Uterus (tissue), 4 donors: Measurements from ENCODE around the gene ESPN. TPM values are rescaled to one million over a fixed set of nuclear protein-coding genes. Genes with fewer than 3 reads are reported as not detected.

Experiments used
- DNase-seq, 2 donors: peaks; one replicate each; pipeline ENCODE4 v3.0.0-alpha.2; 2019 to 2020
- H3K27ac ChIP-seq, 2 donors: fragments of 200-600 bp; sonication (generic); 1 replicate in 1 of 2; 2 replicates in 1 of 2; pipeline ENCODE4 v1.5.1; 2016 to 2018
- H3K27me3 ChIP-seq, 2 donors: fragments of 200-600 bp; sonication (generic); one replicate each; pipeline ENCODE4 v1.5.1; 2018 to 2019; ENCODE audit warnings: control low read depth in 1 of 2
- H3K36me3 ChIP-seq, 2 donors: fragments of 200-600 bp; sonication (generic); one replicate each; pipeline ENCODE4 v1.5.1; 2019; ENCODE audit warnings: control low read depth in 1 of 2
- H3K4me1 ChIP-seq, 2 donors: fragments of 200-600 bp; sonication (generic); one replicate each; pipeline ENCODE4 v1.5.1; 2018 to 2019; ENCODE audit warnings: control low read depth in 1 of 2
- H3K4me3 ChIP-seq, 2 donors: fragments of 200-600 bp; sonication (generic); 1 replicate in 1 of 2; 2 replicates in 1 of 2; pipeline ENCODE4 v1.5.1; 2018 to 2019; ENCODE audit warnings: mild to moderate bottlenecking in 1 of 2
- H3K9me3 ChIP-seq, 2 donors: fragments of 200-600 bp; sonication (generic); one replicate each; pipeline ENCODE4 v1.5.1; 2019; ENCODE audit warnings: control low read depth in 1 of 2
- POLR2A ChIP-seq, 2 donors: fragments of 450-650 bp; IDR thresholded peaks; one replicate each; pipeline ENCODE4 v1.6.1; 2016; ENCODE audit warnings: antibody characterized with exemption in 2 of 2, mild to moderate bottlenecking in 1 of 2, moderate library complexity in 1 of 2
- intact Hi-C: fragments of 100-400 bp; cut with DNase I; formaldehyde crosslinking; loops from one replicate; pipeline ENCODE4 v1.15.1; 2023; ENCODE audit warnings: low total_unique reads
- total RNA-seq, 4 donors: library from RNA; depleted of rRNA in 3 of 4; stranded (reverse); fragments of >200 nt in 3 of 4; gene quantifications; one replicate each; pipeline versions ENCODE4 v1.1.0 to v1.2.4, GENCODE V29; 2014 to 2023
- TF ChIP-seq, protein P1 (sequence below), 4 experiments: fragments of 200-600 bp in 2 of 4; fragments of 450-650 bp in 2 of 4; sonication (generic) in 2 of 4; IDR thresholded peaks; one replicate each; pipeline ENCODE4 v1.5.1; 2016 to 2019; ENCODE audit warnings: antibody characterized with exemption in 4 of 4, mild to moderate bottlenecking in 2 of 4, moderate library complexity in 1 of 4
- donor health status: DM: yes; HTN: yes; CAD: no.

ESPN gene
- total RNA-seq, 4 donors from 2014 or later: 0.58 to 2.5 TPM; not detected in 2

DNA sequence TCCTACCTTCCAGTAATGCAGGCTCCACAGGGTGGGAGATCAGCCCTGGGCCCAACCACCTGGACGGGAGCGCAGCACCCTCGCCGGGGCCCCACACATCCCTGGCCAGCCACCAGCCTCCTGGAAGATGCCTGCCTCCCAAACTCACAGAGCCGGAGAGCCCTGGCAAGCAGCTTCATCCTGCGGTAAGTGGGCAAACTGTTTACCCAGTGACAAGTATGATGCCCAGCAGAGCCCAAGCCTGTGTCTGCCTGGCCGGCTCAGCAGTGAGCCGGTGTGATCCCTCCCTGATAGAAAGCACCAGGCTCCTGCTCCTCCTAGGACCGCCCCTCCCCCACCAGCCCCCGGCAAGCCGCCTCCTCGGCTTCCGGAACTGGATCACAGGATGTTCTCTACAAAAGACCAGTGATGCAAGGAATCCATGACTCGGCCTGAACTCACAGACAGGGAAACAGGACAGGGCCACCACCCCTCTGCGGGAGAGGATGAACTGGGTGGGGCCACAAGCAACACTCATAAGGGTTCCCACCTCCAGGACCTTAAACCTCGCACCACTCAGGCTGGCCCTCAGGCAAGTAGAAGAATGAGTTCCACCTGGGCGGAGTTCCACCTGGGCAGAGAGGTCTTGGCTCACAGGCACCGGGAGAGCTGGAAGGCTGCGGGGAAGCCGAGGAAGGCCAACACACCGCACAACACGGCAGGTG, 38.9 kb upstream of the ESPN start:
- no peaks in the 10 kb centered on the region for H3K27me3 ChIP-seq
- TF ChIP-seq, protein P1, sequence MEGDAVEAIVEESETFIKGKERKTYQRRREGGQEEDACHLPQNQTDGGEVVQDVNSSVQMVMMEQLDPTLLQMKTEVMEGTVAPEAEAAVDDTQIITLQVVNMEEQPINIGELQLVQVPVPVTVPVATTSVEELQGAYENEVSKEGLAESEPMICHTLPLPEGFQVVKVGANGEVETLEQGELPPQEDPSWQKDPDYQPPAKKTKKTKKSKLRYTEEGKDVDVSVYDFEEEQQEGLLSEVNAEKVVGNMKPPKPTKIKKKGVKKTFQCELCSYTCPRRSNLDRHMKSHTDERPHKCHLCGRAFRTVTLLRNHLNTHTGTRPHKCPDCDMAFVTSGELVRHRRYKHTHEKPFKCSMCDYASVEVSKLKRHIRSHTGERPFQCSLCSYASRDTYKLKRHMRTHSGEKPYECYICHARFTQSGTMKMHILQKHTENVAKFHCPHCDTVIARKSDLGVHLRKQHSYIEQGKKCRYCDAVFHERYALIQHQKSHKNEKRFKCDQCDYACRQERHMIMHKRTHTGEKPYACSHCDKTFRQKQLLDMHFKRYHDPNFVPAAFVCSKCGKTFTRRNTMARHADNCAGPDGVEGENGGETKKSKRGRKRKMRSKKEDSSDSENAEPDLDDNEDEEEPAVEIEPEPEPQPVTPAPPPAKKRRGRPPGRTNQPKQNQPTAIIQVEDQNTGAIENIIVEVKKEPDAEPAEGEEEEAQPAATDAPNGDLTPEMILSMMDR (IDR thresholded peaks at IDR 0.05): no peak
- TF ChIP-seq POLR2A (IDR thresholded peaks at IDR 0.05): no peak
- DNase-seq: peak in 1 of 2 donors; percentile 51
- no peak overlapping the region for H3K4me3 ChIP-seq
- H3K36me3 ChIP-seq: no peaks in the 10 kb centered on the region
- intact Hi-C loops: no loop called here
- no peaks in the 10 kb centered on the region for H3K4me1 ChIP-seq
- no peaks in the 10 kb centered on the region for H3K9me3 ChIP-seq
- no peak overlapping the region for H3K27ac ChIP-seq

DNA sequence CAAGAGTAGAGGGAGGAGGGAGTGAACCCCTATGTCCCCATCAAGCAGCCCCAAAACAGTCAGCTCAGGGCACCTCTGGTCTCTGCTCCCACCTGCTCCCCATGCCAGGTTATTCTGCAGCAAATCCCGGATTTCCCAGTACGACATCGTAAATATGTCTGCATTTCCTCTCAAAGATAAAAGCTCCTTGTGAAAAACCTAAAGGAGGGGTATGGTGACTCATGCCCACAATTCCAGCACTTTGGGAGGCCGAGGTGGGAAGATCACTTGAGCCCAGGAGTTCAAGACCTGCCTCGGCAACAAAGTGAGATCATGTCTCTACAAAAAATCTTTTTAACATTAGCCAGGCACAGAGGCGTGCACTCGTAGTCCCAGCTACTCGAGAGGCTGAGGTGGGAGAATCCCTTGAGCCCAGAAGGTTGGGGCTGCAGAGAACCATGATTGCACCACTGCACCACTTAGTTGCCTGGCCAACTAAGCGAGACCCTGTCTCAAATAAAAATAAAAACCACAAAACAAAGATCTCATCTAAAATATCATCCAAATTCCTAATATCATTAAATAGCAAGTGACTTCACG, 38.1 kb upstream of the ESPN start:
- DNase-seq: no peak
- no peaks in the 10 kb centered on the region for H3K4me1 ChIP-seq
- no peaks in the 10 kb centered on the region for H3K9me3 ChIP-seq
- TF ChIP-seq, protein P1 (IDR thresholded peaks at IDR 0.05): no peak
- TF ChIP-seq POLR2A (IDR thresholded peaks at IDR 0.05): no peak
- no peak overlapping the region for H3K4me3 ChIP-seq
- no peak overlapping the region for H3K27ac ChIP-seq
- intact Hi-C loops: no loop called here
- H3K27me3 ChIP-seq: no peaks in the 10 kb centered on the region
- no peaks in the 10 kb centered on the region for H3K36me3 ChIP-seq

DNA sequence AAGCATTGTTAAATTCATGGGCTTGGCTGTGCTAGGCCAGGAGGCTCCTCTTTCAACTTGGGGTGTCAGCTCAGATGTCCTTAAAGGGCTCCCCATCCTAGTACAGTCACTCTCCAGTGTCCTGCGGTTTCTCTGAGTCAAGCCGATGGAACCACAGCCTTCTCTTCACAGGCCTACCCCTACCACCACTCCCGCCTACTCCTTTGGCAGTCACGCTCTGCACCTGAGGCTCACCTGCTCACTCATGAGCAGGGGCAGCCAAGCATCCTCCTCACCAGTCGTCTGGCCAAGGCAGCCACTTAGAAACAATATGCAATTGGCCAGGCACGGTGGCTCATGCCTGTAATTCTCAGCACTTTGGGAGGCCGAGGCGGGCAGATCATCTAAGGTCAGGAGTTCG, 34.6 kb upstream of the ESPN start:
- no peaks in the 10 kb centered on the region for H3K9me3 ChIP-seq
- no peak for DNase-seq
- H3K27me3 ChIP-seq: no peaks in the 10 kb centered on the region
- H3K4me3 ChIP-seq: no peak overlapping the region
- intact Hi-C loops: no loop called here
- no peaks in the 10 kb centered on the region for H3K36me3 ChIP-seq
- H3K27ac ChIP-seq: no peak overlapping the region
- peaks cover 0 to 11% of the 10 kb centered on the region in 2 donors for H3K4me1 ChIP-seq
- TF ChIP-seq, protein P1 (IDR thresholded peaks at IDR 0.05): no peak
- no peak for TF ChIP-seq POLR2A (IDR thresholded peaks at IDR 0.05)

DNA sequence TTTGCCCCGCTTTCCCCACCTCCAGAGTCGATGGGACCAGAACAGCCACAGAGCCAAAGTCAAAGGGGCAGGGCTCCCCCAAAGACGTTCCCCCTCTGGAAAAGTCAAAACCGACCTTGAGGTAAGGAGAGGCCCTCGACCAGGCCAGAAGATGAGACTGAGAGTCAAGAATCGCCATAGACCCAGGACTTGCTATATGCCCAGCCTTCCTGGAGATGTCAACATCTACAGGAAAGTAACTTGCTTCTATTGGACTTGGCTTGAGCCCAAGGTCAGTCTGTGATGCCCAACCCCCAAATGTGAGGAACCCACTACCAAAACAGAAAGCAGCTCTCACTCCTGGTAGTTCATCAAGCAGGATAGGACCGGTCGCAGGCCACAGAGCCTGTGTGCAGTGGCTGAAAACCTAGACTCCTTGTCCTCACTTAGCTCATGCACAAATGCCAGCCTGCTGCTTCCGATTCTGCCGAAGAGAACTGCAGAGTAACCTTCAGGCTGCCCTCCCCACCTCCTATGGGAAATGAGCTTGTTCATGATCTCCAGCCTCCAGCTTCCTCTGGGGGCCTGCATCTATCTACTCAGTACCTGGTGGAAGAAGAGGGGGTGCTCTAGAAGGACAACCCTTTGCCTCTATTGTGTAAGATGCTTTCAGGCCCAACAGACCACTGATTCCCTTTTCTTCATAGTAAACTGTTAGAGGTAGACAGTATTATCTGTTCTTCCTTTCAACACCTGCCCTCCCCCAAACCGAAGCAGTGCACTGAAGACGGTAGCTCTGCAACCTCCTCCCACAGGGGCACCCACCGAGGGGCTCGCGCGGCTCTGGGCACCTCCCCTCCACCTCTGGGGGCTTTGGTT, 32.4 kb upstream of the ESPN start:
- no peak for DNase-seq
- H3K27ac ChIP-seq: no peak overlapping the region
- intact Hi-C loops: no loop called here
- H3K36me3 ChIP-seq: no peaks in the 10 kb centered on the region
- H3K4me1 ChIP-seq: peaks cover 0 to 11% of the 10 kb centered on the region in 2 donors
- TF ChIP-seq, protein P1 (IDR thresholded peaks at IDR 0.05): no peak
- no peak for TF ChIP-seq POLR2A (IDR thresholded peaks at IDR 0.05)
- H3K4me3 ChIP-seq: peak overlapping the region in 1 of 2 donors; percentile 70
- no peaks in the 10 kb centered on the region for H3K9me3 ChIP-seq
- no peaks in the 10 kb centered on the region for H3K27me3 ChIP-seq
